Bronchial epithelial cell (primary cell): Measurements from ENCODE around the gene GLRA3. TPM values are rescaled to one million over a fixed set of nuclear protein-coding genes. Genes with fewer than 3 reads are reported as not detected.
A peak's percentile ranks its signal among the peaks of the same experiment; 100 is the strongest.

Experiments
- DNase-seq: peaks from one replicate; pipeline ENCODE4 v3.0.0-alpha.2; 2010; ENCODE audit warnings: low read depth
- FAIRE-seq: peaks from 2 replicates; lab custom pipeline; 2011; peaks lifted over from hg19 to GRCh38; lab: Jason Lieb, UNC
- H3K27me3 ChIP-seq: 2 replicates; pipeline ENCODE4 v1.5.1; 2011; ENCODE audit warnings: low read length; ENCODE audit not compliant: control insufficient read depth, insufficient read depth
- H3K36me3 ChIP-seq: 2 replicates; pipeline ENCODE4 v1.5.1; 2011; ENCODE audit warnings: low read length; ENCODE audit not compliant: control insufficient read depth, insufficient read depth
- H3K4me3 ChIP-seq: 2 replicates; pipeline ENCODE4 v1.5.1; 2011; ENCODE audit warnings: mild to moderate bottlenecking, low read depth, low read length, control low read depth
- total RNA-seq: library from RNA; depleted of rRNA; stranded (reverse); fragments of >200 nt; gene quantifications from 2 replicates; pipeline ENCODE4 v1.2.1, GENCODE V29; 2014
- TF ChIP-seq, protein P1 (sequence below): IDR thresholded peaks from 2 replicates; pipeline ENCODE4 v1.5.1; 2011; ENCODE audit warnings: mild to moderate bottlenecking, moderate library complexity, low read length, control low read depth, inconsistent platforms; ENCODE audit not compliant: insufficient read depth, severe bottlenecking

Gene GLRA3
- total RNA-seq, 1 donor from 2014 or later = not detected

DNA sequence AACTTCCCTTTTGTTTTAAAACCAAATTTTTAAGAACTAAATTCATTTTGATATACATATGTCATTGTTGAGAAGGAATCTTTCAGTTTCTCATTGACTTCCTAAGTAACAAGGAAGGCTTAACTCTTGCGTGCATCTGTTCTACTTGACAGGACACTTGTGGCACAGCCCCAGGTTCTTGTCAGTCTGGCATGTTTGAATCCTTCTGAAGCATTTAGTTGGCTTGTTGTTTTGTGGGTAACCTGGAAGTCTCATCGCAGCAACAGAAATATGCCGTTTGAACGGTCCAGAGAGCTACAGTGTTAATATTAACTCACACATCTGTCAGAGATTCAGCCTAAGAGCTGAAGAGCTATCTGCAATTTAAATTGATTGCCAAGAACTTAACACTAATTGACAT lies 76.0 kb downstream of the GLRA3 start:
- Histone ChIP-seq H3K36me3 (no peaks in the 10 kb centered on the region), H3K27me3 (no peaks in the 10 kb centered on the region), H3K4me3 (no peak overlapping the region)
- no peak for FAIRE-seq
- TF ChIP-seq, protein P1, sequence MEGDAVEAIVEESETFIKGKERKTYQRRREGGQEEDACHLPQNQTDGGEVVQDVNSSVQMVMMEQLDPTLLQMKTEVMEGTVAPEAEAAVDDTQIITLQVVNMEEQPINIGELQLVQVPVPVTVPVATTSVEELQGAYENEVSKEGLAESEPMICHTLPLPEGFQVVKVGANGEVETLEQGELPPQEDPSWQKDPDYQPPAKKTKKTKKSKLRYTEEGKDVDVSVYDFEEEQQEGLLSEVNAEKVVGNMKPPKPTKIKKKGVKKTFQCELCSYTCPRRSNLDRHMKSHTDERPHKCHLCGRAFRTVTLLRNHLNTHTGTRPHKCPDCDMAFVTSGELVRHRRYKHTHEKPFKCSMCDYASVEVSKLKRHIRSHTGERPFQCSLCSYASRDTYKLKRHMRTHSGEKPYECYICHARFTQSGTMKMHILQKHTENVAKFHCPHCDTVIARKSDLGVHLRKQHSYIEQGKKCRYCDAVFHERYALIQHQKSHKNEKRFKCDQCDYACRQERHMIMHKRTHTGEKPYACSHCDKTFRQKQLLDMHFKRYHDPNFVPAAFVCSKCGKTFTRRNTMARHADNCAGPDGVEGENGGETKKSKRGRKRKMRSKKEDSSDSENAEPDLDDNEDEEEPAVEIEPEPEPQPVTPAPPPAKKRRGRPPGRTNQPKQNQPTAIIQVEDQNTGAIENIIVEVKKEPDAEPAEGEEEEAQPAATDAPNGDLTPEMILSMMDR = no peak
- DNase-seq = no peak

- FAIRE-seq (no peak), DNase-seq (no peak)
- Histone ChIP-seq H3K27me3 (no peaks in the 10 kb centered on the region), H3K36me3 (no peaks in the 10 kb centered on the region), H3K4me3 (no peak overlapping the region)
- TF ChIP-seq, protein P1 = no peak
Measured at GRCh38 chr4:174752026-174752425, 77.0 kb downstream of the GLRA3 start.

DNA sequence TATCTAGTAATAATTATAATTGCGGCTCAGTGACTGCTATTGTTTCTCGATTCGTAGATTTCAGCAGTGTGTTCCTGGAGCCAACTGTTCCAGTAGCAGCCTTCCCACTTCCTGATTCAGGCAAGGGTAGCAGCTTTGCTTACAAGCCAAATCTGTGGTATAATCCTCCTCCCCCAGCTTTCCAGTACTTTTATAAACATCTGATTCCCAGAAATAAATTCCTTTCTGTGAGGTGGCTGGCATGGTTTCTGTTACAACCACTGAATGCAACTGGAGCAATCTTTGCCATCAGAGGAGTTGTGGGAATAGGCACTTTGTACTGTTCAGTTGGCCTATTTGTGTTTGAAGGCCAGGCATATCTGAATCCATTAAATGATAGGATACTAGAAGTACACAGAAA lies 80.0 kb downstream of the GLRA3 start:
- H3K27me3 ChIP-seq = no peaks in the 10 kb centered on the region
- TF ChIP-seq, protein P1 = no peak
- no peak for DNase-seq
- H3K4me3 ChIP-seq = no peak overlapping the region
- no peaks in the 10 kb centered on the region for H3K36me3 ChIP-seq
- FAIRE-seq = no peak

DNA sequence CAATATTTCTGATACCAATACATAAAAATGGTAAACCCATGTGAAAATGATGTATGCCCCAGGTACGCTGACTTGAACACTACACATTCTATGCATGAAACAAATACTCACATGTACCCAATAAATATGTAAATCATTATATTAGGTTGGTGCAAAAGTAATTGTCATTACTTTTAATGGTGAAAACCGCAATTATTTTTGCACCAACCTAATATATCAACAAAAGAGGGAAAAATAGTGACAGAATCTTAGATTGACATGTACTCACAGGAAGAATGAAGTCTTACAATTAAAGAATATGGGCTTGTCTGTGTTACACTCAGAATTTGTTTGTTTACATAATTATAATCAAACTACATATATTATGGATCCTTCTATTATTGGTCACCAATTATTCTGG lies 82.3 kb downstream of the GLRA3 start:
- no peaks in the 10 kb centered on the region for H3K36me3 ChIP-seq
- FAIRE-seq = no peak
- TF ChIP-seq, protein P1 = no peak

GRCh38 chr4:174742561-174742960 lies 86.5 kb downstream of the GLRA3 start:
- Histone ChIP-seq H3K36me3 (no peaks in the 10 kb centered on the region), H3K4me3 (no peak overlapping the region), H3K27me3 (no peaks in the 10 kb centered on the region)
- TF ChIP-seq, protein P1 = no peak
- DNase-seq (no peak), FAIRE-seq (no peak)

More for the DNA sequence above, 82.3 kb downstream of the GLRA3 start:
- Histone ChIP-seq H3K27me3 (no peaks in the 10 kb centered on the region), H3K4me3 (no peak overlapping the region)
- DNase-seq = no peak

GRCh38 chr4:174739576-174739975 lies 89.5 kb downstream of the GLRA3 start:
- FAIRE-seq (no peak), DNase-seq (peak; percentile 34)

More at GRCh38 chr4:174739576-174739975, 89.5 kb downstream of the GLRA3 start:
- TF ChIP-seq, protein P1 = no peak
- no peak overlapping the region for H3K4me3 ChIP-seq
- no peaks in the 10 kb centered on the region for H3K36me3 ChIP-seq
- no peaks in the 10 kb centered on the region for H3K27me3 ChIP-seq
